GM18861 (cell line): ENCODE results near the gene CARS2.
"Not testable (repeated sequence)": the region's sequence is repeated elsewhere in the genome, so short reads cannot be mapped to it uniquely, and the experiment has no call there.

Source experiments
- ATAC-seq: cut with Tn5 transposase; IDR thresholded peaks from one replicate; pipeline ENCODE4 v1.9.1; 2021; ENCODE audit not compliant: unreplicated experiment

Gene CARS2

DNA sequence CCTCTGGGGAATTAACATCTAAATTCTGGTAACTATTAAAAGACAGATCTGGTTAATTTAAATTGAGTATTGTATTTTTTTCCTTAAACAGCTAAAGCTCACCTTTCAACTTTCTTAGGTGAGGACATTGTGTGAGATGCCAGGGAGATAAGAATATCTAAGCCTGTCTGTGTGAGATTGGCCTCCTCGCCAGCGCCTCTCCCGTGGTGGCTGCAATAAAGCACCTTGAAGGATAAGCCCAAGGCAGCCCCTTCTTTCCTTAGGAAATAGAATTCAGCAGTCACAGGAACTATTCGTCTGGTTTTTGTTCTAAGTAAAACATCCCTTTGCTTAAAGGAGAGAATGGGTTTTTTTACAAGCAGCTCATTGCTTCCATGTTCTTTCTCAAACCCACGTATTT lies 66.0 kb downstream of the CARS2 start:
- no peak for ATAC-seq

GRCh38 chr13:110638814-110639806 lies 66.8 kb downstream of the CARS2 start:
- ATAC-seq = no peak

- ATAC-seq = no peak
Measured at GRCh38 chr13:110638257-110638656, 67.7 kb downstream of the CARS2 start.

DNA sequence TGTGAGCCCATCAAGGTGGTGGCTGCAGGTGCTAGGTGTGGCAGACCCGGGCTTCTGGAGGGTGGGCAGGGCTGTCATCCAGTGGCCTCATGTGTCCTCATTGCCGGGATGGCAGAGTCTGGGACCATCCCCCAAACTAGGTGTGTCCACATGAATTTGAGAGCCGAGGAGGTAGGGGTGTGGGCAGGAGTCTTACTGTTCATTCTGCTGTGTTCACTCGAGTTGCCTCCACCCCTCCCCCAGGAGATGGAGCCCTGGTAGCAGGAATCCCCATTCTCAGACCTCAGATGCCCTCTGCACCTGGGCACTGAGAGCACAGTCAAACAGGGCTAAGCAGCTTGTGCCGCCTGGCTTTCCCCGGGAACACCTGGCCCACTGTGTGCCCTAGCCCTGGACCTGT lies 68.2 kb downstream of the CARS2 start:
- ATAC-seq = no peak

DNA sequence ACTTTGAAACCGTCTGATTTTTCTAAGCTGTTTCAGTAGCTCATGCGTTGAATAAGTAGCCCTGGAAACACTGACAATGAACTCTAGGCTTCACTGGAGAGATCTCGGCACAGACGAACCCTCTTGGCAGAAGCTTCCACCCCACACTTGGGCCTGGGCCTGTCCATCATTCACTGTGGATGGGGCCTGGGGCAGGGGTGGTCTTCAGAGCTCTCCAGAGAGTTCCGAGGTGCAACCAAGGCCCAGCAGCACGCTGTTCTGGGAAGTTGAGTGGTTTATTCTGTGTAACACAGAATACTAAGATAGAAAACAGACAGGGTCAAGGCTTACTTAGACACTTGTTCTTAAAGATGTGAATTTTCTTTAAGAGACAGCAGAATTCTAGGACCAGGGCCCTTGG lies 68.6 kb downstream of the CARS2 start:
- no peak for ATAC-seq

GRCh38 chr13:110636701-110637201 lies 69.2 kb downstream of the CARS2 start:
- no peak for ATAC-seq

GRCh38 chr13:110636053-110636475 lies 69.9 kb downstream of the CARS2 start:
- ATAC-seq = no peak

- ATAC-seq = no peak
Measured at GRCh38 chr13:110635405-110636002, 70.4 kb downstream of the CARS2 start.

- no peak for ATAC-seq
Measured at GRCh38 chr13:110634558-110634957, 71.4 kb downstream of the CARS2 start.

DNA sequence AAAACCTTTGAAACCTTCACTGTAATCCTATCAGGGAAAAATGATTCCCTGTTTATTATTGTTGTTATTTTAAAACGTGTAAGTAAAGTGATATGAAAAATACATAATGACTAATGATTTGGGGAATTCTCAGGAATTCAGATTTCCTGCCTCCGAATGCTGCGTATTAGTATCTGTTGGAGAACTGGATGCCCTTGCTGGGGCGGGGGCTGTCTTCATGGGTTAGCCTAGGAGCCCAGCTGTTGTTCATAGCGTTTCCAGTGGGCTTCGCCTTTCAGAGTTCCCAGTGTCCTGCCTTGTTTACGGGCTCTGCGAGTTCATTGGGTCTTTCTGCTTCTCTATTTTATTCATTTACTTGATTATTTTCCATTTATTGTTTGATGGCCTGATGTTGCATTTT lies 72.1 kb downstream of the CARS2 start:
- no peak for ATAC-seq

DNA sequence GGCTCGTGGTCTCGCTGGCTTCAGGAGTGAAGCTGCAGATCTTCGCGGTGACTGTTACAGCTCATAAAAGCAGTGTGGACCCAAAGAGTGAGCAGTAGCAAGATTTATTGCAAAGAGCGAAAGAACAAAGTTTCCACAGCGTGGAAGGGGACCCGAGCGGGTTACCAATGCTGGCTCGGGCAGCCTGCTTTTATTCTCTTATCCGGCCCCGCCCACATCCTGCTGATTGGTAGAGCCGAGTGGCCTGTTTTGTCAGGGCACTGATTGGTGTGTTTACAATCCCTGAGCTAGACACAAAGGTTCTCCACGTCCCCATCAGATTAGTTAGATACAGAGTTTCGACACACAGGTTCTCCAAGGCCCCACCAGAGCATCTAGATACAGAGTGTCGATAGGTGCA lies 73.7 kb downstream of the CARS2 start:
- ATAC-seq = not testable (repeated sequence)

DNA sequence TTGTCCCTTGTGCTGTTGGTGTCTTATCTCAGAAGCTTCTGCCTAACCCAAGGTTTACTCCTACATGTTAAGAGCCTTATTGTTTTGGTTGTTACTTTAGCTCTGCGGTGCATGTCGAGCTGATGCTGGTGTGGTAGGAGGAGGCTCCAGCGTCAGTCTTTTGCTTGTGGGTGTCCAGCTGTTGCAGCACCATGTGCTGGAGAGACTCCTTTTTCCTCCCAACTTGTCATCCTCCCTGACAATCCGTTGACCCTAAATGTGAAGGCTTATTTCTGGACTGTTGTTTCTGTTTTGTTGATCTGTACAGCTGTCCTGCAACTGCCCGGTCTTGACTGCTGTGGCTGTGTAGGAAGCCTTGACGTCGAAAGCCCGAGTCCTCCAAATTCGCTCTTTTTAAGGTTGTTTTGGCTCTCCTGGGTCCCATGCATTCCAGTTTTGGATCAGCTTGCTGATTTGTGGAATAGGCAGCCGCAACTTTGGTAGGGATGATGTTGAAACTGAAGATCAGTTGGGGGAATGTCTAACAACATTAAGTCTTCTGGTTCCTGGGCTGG lies 75.3 kb downstream of the CARS2 start:
- no peak for ATAC-seq

DNA sequence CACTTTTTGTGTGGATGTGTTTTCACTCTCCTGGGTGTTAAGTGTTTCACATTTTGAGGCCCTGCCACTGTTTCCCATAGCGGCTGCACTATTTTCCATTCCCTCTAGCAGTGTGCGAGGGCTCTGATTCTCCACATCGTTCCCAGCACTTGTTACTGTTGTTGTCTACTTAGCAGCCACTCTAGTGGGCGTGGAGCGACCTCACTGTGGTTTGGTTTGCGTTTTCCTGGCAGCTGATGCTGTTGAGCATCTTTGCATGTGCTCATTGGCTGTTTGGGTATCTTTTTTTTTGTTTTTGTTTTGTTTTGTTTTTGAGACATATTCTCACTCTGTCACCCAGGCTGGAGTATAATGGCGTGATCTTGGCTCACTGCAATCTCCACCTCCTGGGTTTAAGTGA lies 76.2 kb downstream of the CARS2 start:
- no peak for ATAC-seq

DNA sequence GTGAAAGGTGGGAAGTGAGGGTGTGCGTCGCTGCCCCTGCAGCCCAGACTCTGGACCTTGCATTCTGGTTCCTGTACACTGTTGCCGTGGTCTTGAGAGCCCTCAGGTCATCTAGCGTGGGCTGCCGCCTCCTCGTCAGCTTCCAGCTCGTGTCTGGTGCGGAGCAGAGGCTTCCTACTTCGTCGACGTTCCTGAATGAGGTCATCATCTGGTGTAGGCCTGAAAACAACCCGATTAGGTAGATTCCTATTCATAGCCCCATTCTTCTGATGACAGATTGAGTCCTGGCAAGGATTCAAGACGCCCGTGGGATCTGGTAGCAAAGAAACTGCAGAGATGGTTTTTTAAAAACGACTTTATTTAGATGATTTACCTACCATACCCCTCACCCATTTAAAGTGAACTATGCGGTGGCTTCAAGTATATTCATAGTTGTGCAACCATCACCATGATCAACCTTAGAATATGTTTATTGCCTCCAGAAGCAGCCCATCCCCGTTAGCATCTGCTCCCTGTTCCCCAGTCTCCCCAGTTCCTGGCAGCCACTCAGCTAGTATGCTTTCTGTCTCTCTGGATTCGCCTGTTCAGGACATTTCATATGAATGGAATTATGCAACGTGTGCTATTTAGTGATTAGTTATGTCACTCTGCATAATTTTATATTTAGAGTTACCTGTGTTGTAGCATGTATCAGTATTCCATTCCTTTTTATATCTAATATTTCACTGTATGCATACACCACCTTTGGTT lies 76.8 kb downstream of the CARS2 start:
- ATAC-seq = no peak

- no peak for ATAC-seq
Measured at GRCh38 chr13:110628477-110628793, 77.5 kb downstream of the CARS2 start.

- no peak for ATAC-seq
Measured at GRCh38 chr13:110627761-110628476, 78.0 kb downstream of the CARS2 start.

- no peak for ATAC-seq
Measured at GRCh38 chr13:110627351-110627750, 78.6 kb downstream of the CARS2 start.

DNA sequence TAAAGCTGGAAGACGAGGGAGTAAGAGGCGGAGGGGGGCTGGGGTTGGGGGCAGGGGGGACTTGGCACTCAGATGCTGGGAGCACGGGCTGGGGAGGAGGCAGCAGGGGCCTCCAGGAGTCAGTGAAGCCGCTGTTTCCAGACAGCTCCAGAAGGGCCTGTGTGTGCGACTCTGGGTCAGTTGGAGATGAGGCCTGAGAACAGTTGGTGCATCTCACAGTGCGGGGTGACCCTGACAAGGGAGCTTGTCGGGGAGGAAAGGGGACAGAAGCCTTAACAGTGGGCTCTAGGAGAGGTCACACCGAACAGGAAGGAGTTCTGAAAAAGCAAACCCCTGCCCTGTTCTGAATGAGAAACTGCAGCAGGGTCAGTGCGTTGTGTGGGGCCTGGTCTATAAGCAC lies 79.4 kb downstream of the CARS2 start:
- no peak for ATAC-seq

DNA sequence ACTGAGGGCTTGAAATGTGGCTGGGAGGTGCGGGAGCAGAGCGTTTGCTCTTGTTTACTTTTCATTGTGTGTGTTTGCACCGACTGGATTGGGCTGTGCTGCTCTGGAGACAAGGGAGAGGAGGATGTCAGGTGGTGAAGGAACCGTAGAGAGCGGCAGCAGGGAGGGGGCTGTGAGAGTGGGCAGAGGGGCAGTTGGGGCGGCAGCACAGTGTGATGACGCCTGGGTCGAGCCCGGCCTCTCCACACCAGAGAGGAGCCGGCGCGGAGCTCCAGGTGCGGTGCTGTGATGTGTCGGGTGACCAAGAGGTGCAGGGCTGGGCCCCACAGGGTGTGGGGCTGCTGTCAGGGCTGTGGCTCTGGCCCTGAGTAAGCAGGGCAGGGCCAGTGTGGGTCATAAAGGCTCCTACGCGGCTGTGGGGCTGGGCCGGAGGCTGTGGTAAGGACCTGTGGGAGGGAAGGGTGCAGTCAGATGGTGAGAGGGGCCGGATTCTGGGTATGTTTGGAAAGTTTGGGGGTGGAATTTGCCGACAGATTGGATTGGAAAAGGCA lies 80.1 kb downstream of the CARS2 start:
- no peak for ATAC-seq
